K562 (cell line): ENCODE measurements around the gene LTB4R2. TPM values are rescaled to one million over a fixed set of nuclear protein-coding genes. Genes with fewer than 3 reads are reported as not detected.

Source experiments
- ATF7 ChIP-seq: fragments of 450-650 bp; IDR thresholded peaks from 2 replicates; pipeline ENCODE4 v1.7.1; 2014; ENCODE audit warnings: mild to moderate bottlenecking, moderate library complexity
- BRF1 ChIP-seq: IDR thresholded peaks from 3 replicates; pipeline ENCODE4 v1.6.1; 2011; ENCODE audit warnings: borderline replicate concordance, mild to moderate bottlenecking; ENCODE audit not compliant: insufficient read length; ENCODE audit errors: extremely low read depth
- CREB1 ChIP-seq, 2 experiments: sonication (generic) in 1 of 2; formaldehyde crosslinking in 1 of 2; IDR thresholded peaks; 2 replicates each; pipeline versions ENCODE4 v1.6.1 to v1.8.0; 2012 to 2022; ENCODE audit warnings: inconsistent platforms in 1 of 2, mild to moderate bottlenecking in 1 of 2, missing genetic modification reagents in 1 of 2, moderate library complexity in 1 of 2
- DPF2 ChIP-seq: fragments of 450-650 bp; IDR thresholded peaks from 2 replicates; pipeline ENCODE4 v1.6.1; 2016
- ELK1 ChIP-seq: sonication (generic); formaldehyde crosslinking; IDR thresholded peaks from 2 replicates; pipeline ENCODE4 v1.8.1; 2022; ENCODE audit warnings: missing genetic modification reagents
- GTF2F1 ChIP-seq: IDR thresholded peaks from 2 replicates; pipeline ENCODE4 v1.6.1; 2011; ENCODE audit warnings: low read depth, low read length, improper control_type of control experiment
- JUN ChIP-seq, 2 experiments: sonication (generic) in 1 of 2; formaldehyde crosslinking in 1 of 2; IDR thresholded peaks; 2 replicates each; pipeline versions ENCODE4 v1.6.1 to v1.8.0; 2012 to 2022; ENCODE audit warnings: borderline replicate concordance in 2 of 2, mild to moderate bottlenecking in 2 of 2, improper control_type of control experiment in 1 of 2, low read depth in 1 of 2, low read length in 1 of 2, missing genetic modification reagents in 1 of 2
- KDM1A ChIP-seq, 2 experiments: fragments of 450-650 bp; IDR thresholded peaks; 2 replicates each; pipeline ENCODE4 v1.6.1; 2016; ENCODE audit warnings: mild to moderate bottlenecking in 2 of 2
- MAX ChIP-seq: sonication (generic); formaldehyde crosslinking; IDR thresholded peaks from 2 replicates; pipeline ENCODE4 v1.9.0; 2022; ENCODE audit warnings: mild to moderate bottlenecking, missing genetic modification reagents
- NBN ChIP-seq: fragments of 450-650 bp; IDR thresholded peaks from 2 replicates; pipeline ENCODE4 v1.6.1; 2016; ENCODE audit warnings: low read depth, mild to moderate bottlenecking
- PCBP1 ChIP-seq: fragments of 200-400 bp; formaldehyde crosslinking; IDR thresholded peaks from 2 replicates; pipeline ENCODE4 v1.6.1; 2018; ENCODE audit warnings: mild to moderate bottlenecking, low read depth, low read length; ENCODE audit not compliant: poor library complexity, severe bottlenecking
- PHF20 ChIP-seq: fragments of 450-650 bp; IDR thresholded peaks from 2 replicates; pipeline ENCODE4 v1.6.1; 2018; ENCODE audit not compliant: partially characterized antibody
- POLR2AphosphoS5 ChIP-seq: IDR thresholded peaks from 2 replicates; pipeline ENCODE4 v1.6.1; 2011; ENCODE audit warnings: mild to moderate bottlenecking, low read depth, low read length, moderate library complexity; ENCODE audit not compliant: control insufficient read depth, insufficient read depth
- POLR2G ChIP-seq: fragments of 200-400 bp; formaldehyde crosslinking; IDR thresholded peaks from 2 replicates; pipeline ENCODE4 v1.6.1; 2017; ENCODE audit warnings: low read depth, mild to moderate bottlenecking, antibody characterized with exemption, low read length, moderate library complexity
- RB1 ChIP-seq: fragments of 450-650 bp; IDR thresholded peaks from 2 replicates; pipeline ENCODE4 v1.6.1; 2017; ENCODE audit warnings: low read depth, mild to moderate bottlenecking
- SIN3B ChIP-seq: fragments of 450-650 bp; IDR thresholded peaks from 2 replicates; pipeline ENCODE4 v1.6.1; 2017; ENCODE audit warnings: low read depth, mild to moderate bottlenecking, moderate library complexity
- TGIF2 ChIP-seq: sonication (generic); formaldehyde crosslinking; IDR thresholded peaks from 2 replicates; pipeline ENCODE4 v1.8.1; 2022; ENCODE audit warnings: mild to moderate bottlenecking, missing genetic modification reagents, moderate library complexity
- ZFP30 ChIP-seq: fragments of 250-450 bp; sonication (Bioruptor Pico); IDR thresholded peaks from 2 replicates; pipeline ENCODE4 v1.8.0; 2022; ENCODE audit warnings: moderate library complexity, mild to moderate bottlenecking, inconsistent platforms, borderline replicate concordance
- ZNF121 ChIP-seq: sonication (generic); formaldehyde crosslinking; conservative IDR thresholded peaks from 2 replicates; pipeline ENCODE4 v1.8.0; 2022; ENCODE audit warnings: missing genetic modification reagents
- ZNF561 ChIP-seq: fragments of 450-650 bp; formaldehyde crosslinking; conservative IDR thresholded peaks from 2 replicates; pipeline ENCODE4 v1.4.0; 2020; ENCODE audit warnings: mild to moderate bottlenecking, moderate library complexity
- polyA plus RNA-seq, 8 experiments: library from polyadenylated mRNA; depleted of rRNA in 4 of 8; stranded (reverse) in 5 of 8; unstranded in 3 of 8; fragments of >200 nt; fragmentation: Nextera tagmentation in 2 of 8; fragmentation: Illumina TruSeq in 1 of 8; extraction: Ambion mirVana in 2 of 8; extraction: Trizol in 1 of 8; gene quantifications; 2 replicates each; pipeline versions ENCODE4 v1.2.1 to v1.2.3, GENCODE V29; 2011 to 2014; ENCODE audit warnings: inconsistent platforms in 1 of 8, missing spikeins in 1 of 8
- total RNA-seq, 7 experiments: library from RNA; depleted of rRNA in 6 of 7; stranded (reverse); fragments of >200 nt in 6 of 7; fragmentation: Illumina TruSeq in 2 of 7; extraction: Trizol in 2 of 7; gene quantifications; 2 replicates each; pipeline versions ENCODE4 v1.2.1 to v1.2.3, GENCODE V29; 2011 to 2021; ENCODE audit warnings: low replicate concordance in 1 of 7
- TF ChIP-seq, protein P1 (sequence below): fragments of 250-450 bp; sonication (Bioruptor Pico); IDR thresholded peaks from 2 replicates; pipeline ENCODE4 v1.9.0; 2021; ENCODE audit warnings: mild to moderate bottlenecking, inconsistent platforms
- TF ChIP-seq, protein P2 (sequence below): fragments of 450-650 bp; formaldehyde crosslinking; IDR thresholded peaks from 2 replicates; pipeline ENCODE4 v1.4.0; 2022; ENCODE audit warnings: missing genetic modification characterization

The LTB4R2 gene
- total and polyA plus RNA-seq, 9 of the 15 experiments (the other 6 are each of a cell fraction or from before 2014, with no cell fraction given) = 0.03 to 11.6 (median 2.8) TPM; not detected in 1

- no peak for TF ChIP-seq ZNF121 (CRISPR knock-in tag)
- peak; percentile 70; the same call in 1 of the 2 replicates for TF ChIP-seq NBN
- TF ChIP-seq MAX (CRISPR knock-in tag) = peak; percentile 75
- TF ChIP-seq CREB1 (IDR thresholded peaks at IDR 0.05) = peak; percentile 99
- TF ChIP-seq CREB1 (CRISPR knock-in tag; IDR thresholded peaks at IDR 0.05) = peak; percentile 99
- peak; percentile 17; the same call in 1 of the 2 replicates for TF ChIP-seq RB1
- TF ChIP-seq GTF2F1 = no peak
- TF ChIP-seq POLR2G = peak; percentile 85
- TF ChIP-seq, protein P1, sequence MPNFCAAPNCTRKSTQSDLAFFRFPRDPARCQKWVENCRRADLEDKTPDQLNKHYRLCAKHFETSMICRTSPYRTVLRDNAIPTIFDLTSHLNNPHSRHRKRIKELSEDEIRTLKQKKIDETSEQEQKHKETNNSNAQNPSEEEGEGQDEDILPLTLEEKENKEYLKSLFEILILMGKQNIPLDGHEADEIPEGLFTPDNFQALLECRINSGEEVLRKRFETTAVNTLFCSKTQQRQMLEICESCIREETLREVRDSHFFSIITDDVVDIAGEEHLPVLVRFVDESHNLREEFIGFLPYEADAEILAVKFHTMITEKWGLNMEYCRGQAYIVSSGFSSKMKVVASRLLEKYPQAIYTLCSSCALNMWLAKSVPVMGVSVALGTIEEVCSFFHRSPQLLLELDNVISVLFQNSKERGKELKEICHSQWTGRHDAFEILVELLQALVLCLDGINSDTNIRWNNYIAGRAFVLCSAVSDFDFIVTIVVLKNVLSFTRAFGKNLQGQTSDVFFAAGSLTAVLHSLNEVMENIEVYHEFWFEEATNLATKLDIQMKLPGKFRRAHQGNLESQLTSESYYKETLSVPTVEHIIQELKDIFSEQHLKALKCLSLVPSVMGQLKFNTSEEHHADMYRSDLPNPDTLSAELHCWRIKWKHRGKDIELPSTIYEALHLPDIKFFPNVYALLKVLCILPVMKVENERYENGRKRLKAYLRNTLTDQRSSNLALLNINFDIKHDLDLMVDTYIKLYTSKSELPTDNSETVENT (CRISPR knock-in tag) = peak; percentile 22; the same call in 1 of the 2 replicates
- peak; percentile 81 for TF ChIP-seq SIN3B
- no peak for TF ChIP-seq KDM1A (IDR thresholded peaks at IDR 0.05)
- TF ChIP-seq, protein P2, sequence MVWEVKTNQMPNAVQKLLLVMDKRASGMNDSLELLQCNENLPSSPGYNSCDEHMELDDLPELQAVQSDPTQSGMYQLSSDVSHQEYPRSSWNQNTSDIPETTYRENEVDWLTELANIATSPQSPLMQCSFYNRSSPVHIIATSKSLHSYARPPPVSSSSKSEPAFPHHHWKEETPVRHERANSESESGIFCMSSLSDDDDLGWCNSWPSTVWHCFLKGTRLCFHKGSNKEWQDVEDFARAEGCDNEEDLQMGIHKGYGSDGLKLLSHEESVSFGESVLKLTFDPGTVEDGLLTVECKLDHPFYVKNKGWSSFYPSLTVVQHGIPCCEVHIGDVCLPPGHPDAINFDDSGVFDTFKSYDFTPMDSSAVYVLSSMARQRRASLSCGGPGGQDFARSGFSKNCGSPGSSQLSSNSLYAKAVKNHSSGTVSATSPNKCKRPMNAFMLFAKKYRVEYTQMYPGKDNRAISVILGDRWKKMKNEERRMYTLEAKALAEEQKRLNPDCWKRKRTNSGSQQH (CRISPR knock-in tag) = no peak
- TF ChIP-seq PHF20 = peak; percentile 87
- TF ChIP-seq POLR2AphosphoS5 = peak; percentile 55; the same call in 1 of the 2 replicates
- peak; percentile 42 for TF ChIP-seq PCBP1
- TF ChIP-seq BRF1 = no peak
- no peak for TF ChIP-seq ELK1 (CRISPR knock-in tag)
- no peak for TF ChIP-seq DPF2
- no peak for TF ChIP-seq ZNF561 (CRISPR knock-in tag)
- peak; percentile 79 for TF ChIP-seq ATF7
- no peak for TF ChIP-seq ZFP30 (CRISPR knock-in tag)
- TF ChIP-seq TGIF2 = 0 out of 2 replicates have a peak, but pooled peaks have one; percentile 21
- TF ChIP-seq JUN (IDR thresholded peaks at IDR 0.05; ENCODE audit: borderline replicate concordance, low read depth, low read length) = 0 out of 2 replicates have a peak, but pooled peaks have one; percentile 30
- no peak for TF ChIP-seq JUN (CRISPR knock-in tag; IDR thresholded peaks at IDR 0.05; ENCODE audit: borderline replicate concordance)
Measured at GRCh38 chr14:24299255-24300191, 10.4 kb upstream of the LTB4R2 start, which contains the start of the genes DHRS1 and NOP9 (continued).
